Measurements from ENCODE around the gene PALLD. TPM values are rescaled to one million over a fixed set of nuclear protein-coding genes. Genes with fewer than 3 reads are reported as not detected.

The PALLD gene
- total RNA-seq, 1 donor from 2014 or later, result 396 TPM

GRCh38 chr4:168522356-168522755 is 25.5 kb downstream of the PALLD start:
- no peak for TF ChIP-seq CTCF (IDR thresholded peaks at IDR 0.05)
- Mint-ChIP-seq H3K9me3 (ENCODE audit: unreplicated experiment) (no peaks in the 10 kb centered on the region), H3K27me3 (ENCODE audit: unreplicated experiment) (no peaks in the 10 kb centered on the region), H3K4me1 (ENCODE audit: unreplicated experiment) (peaks cover 38% of the 10 kb centered on the region), H3K27ac (ENCODE audit: unreplicated experiment) (peak overlapping the region; percentile 89), H3K36me3 (ENCODE audit: unreplicated experiment) (no peaks in the 10 kb centered on the region), H3K4me3 (ENCODE audit: unreplicated experiment) (no peak overlapping the region)
- DNase-seq (ENCODE audit: extremely low spot score, unreplicated experiment), result no peak

- Mint-ChIP-seq H3K4me3 (ENCODE audit: unreplicated experiment) (no peak overlapping the region), H3K4me1 (ENCODE audit: unreplicated experiment) (peaks cover 44% of the 10 kb centered on the region), H3K27ac (ENCODE audit: unreplicated experiment) (peak overlapping the region; percentile 89), H3K36me3 (ENCODE audit: unreplicated experiment) (no peaks in the 10 kb centered on the region), H3K9me3 (ENCODE audit: unreplicated experiment) (no peaks in the 10 kb centered on the region), H3K27me3 (ENCODE audit: unreplicated experiment) (no peaks in the 10 kb centered on the region)
- no peak for TF ChIP-seq CTCF (IDR thresholded peaks at IDR 0.05)
- DNase-seq (ENCODE audit: extremely low spot score, unreplicated experiment), result no peak
These were observed 26.1 kb downstream of the PALLD start for GRCh38 chr4:168522829-168523489.

- no peak for DNase-seq (ENCODE audit: extremely low spot score, unreplicated experiment)
- H3K4me3 Mint-ChIP-seq (ENCODE audit: unreplicated experiment), result no peak overlapping the region
- H3K9me3 Mint-ChIP-seq (ENCODE audit: unreplicated experiment), result no peaks in the 10 kb centered on the region
- peak overlapping the region; percentile 50 for H3K27ac Mint-ChIP-seq (ENCODE audit: unreplicated experiment)
- no peak for TF ChIP-seq CTCF (IDR thresholded peaks at IDR 0.05)
- H3K36me3 Mint-ChIP-seq (ENCODE audit: unreplicated experiment), result no peaks in the 10 kb centered on the region
- H3K4me1 Mint-ChIP-seq (ENCODE audit: unreplicated experiment), result peaks cover 54% of the 10 kb centered on the region
- H3K27me3 Mint-ChIP-seq (ENCODE audit: unreplicated experiment), result no peaks in the 10 kb centered on the region
These were observed 27.2 kb downstream of the PALLD start for GRCh38 chr4:168524006-168524405.

- Mint-ChIP-seq H3K36me3 (ENCODE audit: unreplicated experiment) (no peaks in the 10 kb centered on the region), H3K4me1 (ENCODE audit: unreplicated experiment) (peaks cover 57% of the 10 kb centered on the region), H3K27me3 (ENCODE audit: unreplicated experiment) (no peaks in the 10 kb centered on the region), H3K27ac (ENCODE audit: unreplicated experiment) (no peak overlapping the region), H3K9me3 (ENCODE audit: unreplicated experiment) (no peaks in the 10 kb centered on the region), H3K4me3 (ENCODE audit: unreplicated experiment) (no peak overlapping the region)
- no peak for TF ChIP-seq CTCF (IDR thresholded peaks at IDR 0.05)
- no peak for DNase-seq (ENCODE audit: extremely low spot score, unreplicated experiment)
These were observed 28.0 kb downstream of the PALLD start for GRCh38 chr4:168524897-168525296.

GRCh38 chr4:168527560-168527959 is 30.7 kb downstream of the PALLD start:
- H3K27ac Mint-ChIP-seq (ENCODE audit: unreplicated experiment), result peak overlapping the region; percentile 73
- no peaks in the 10 kb centered on the region for H3K27me3 Mint-ChIP-seq (ENCODE audit: unreplicated experiment)
- no peak overlapping the region for H3K4me3 Mint-ChIP-seq (ENCODE audit: unreplicated experiment)
- H3K36me3 Mint-ChIP-seq (ENCODE audit: unreplicated experiment), result no peaks in the 10 kb centered on the region
- no peak for TF ChIP-seq CTCF (IDR thresholded peaks at IDR 0.05)
- H3K4me1 Mint-ChIP-seq (ENCODE audit: unreplicated experiment), result peaks cover 41% of the 10 kb centered on the region
- no peaks in the 10 kb centered on the region for H3K9me3 Mint-ChIP-seq (ENCODE audit: unreplicated experiment)
- no peak for DNase-seq (ENCODE audit: extremely low spot score, unreplicated experiment)

Measured in osteocyte (in vitro differentiated cells).